DMS79 treated with DMSO at 0.1 percent for 48 hours (cell line): ENCODE data around the gene CFAP65.

Experiments
- DNase-seq: peaks from one replicate; lab custom pipeline; 2025; lab: John Stamatoyannopoulos, UW

The CFAP65 gene

GRCh38 chr2:219041252-219041651, at the start of gene CFAP65:
Gene CFAP65, minus strand, starts transcription at chr2:219041516. Its CDS starts 2,468 bp downstream, at chr2:219039048.
- DNase-seq: peak; percentile 30

GRCh38 chr2:219090436-219091299, 49.4 kb upstream of the CFAP65 start:
- no peak for DNase-seq

GRCh38 chr2:219089330-219089729, 48.0 kb upstream of the CFAP65 start:
- no peak for DNase-seq

- no peak for DNase-seq
Measured at GRCh38 chr2:219087848-219088247, 46.5 kb upstream of the CFAP65 start.

- no peak for DNase-seq
Measured at GRCh38 chr2:219087361-219087760, 46.0 kb upstream of the CFAP65 start.

- DNase-seq: no peak
Measured at GRCh38 chr2:219086196-219086595, 44.9 kb upstream of the CFAP65 start.

GRCh38 chr2:219084791-219085190, 43.5 kb upstream of the CFAP65 start:
- no peak for DNase-seq

GRCh38 chr2:219082332-219082958, 41.1 kb upstream of the CFAP65 start:
- no peak for DNase-seq

GRCh38 chr2:219081701-219082331, 40.5 kb upstream of the CFAP65 start:
- DNase-seq: no peak

GRCh38 chr2:219081096-219081495, 39.8 kb upstream of the CFAP65 start:
- DNase-seq: no peak

- DNase-seq: no peak
Measured at GRCh38 chr2:219079417-219079816, 38.1 kb upstream of the CFAP65 start.

- DNase-seq: no peak
Measured at GRCh38 chr2:219078951-219079350, 37.6 kb upstream of the CFAP65 start.

GRCh38 chr2:219078126-219078525, 36.8 kb upstream of the CFAP65 start:
- no peak for DNase-seq

- DNase-seq: no peak
Measured at GRCh38 chr2:219076253-219076652, 34.9 kb upstream of the CFAP65 start.

GRCh38 chr2:219073413-219074129, 32.3 kb upstream of the CFAP65 start:
- peak; percentile 7 for DNase-seq

- no peak for DNase-seq
Measured at GRCh38 chr2:219072741-219073250, 31.5 kb upstream of the CFAP65 start.

GRCh38 chr2:219071131-219071816, 30.0 kb upstream of the CFAP65 start:
- DNase-seq: no peak

- peak; percentile 6 for DNase-seq
Measured at GRCh38 chr2:219065484-219065883, 24.2 kb upstream of the CFAP65 start.

- DNase-seq: no peak
Measured at GRCh38 chr2:219062081-219062480, 20.8 kb upstream of the CFAP65 start.

- DNase-seq: no peak
Measured at GRCh38 chr2:219060821-219061791, 19.8 kb upstream of the CFAP65 start, which contains the start of gene IHH. Gene IHH, minus strand, starts transcription at chr2:219060921. Its CDS starts 454 bp downstream, at chr2:219060467.
